Tibial nerve (tissue), 4 donors: Measurements from ENCODE around the gene TBX21. TPM values are rescaled to one million over a fixed set of nuclear protein-coding genes. Genes with fewer than 3 reads are reported as not detected.
"Not testable (repeated sequence)": the region's sequence is repeated elsewhere in the genome, so short reads cannot be mapped to it uniquely, and the experiment has no call there.

Experiments
- DNase-seq, 2 donors: peaks; one replicate each; pipeline ENCODE4 v3.0.0-alpha.2; 2019; ENCODE audit warnings: low spot score in 2 of 2
- H3K27ac ChIP-seq, 4 donors: fragments of 200-600 bp; sonication (generic) in 3 of 4; one replicate each; pipeline ENCODE4 v1.5.1; 2017 to 2019; ENCODE audit warnings: mild to moderate bottlenecking in 1 of 4
- H3K27me3 ChIP-seq, 2 donors: fragments of 200-600 bp; sonication (generic) in 1 of 2; one replicate each; pipeline versions ENCODE4 v1.5.1 to v1.6.0; 2017 to 2019
- H3K36me3 ChIP-seq, 3 donors: fragments of 200-600 bp; sonication (generic); one replicate each; pipeline ENCODE4 v1.5.1; 2018 to 2019
- H3K4me1 ChIP-seq, 4 donors: fragments of 200-600 bp; sonication (generic) in 3 of 4; one replicate each; pipeline ENCODE4 v1.5.1; 2017 to 2019
- H3K4me3 ChIP-seq, 4 donors: fragments of 200-600 bp; sonication (generic) in 3 of 4; one replicate each; pipeline ENCODE4 v1.5.1; 2017 to 2019; ENCODE audit warnings: mild to moderate bottlenecking in 1 of 4, moderate library complexity in 1 of 4
- H3K9me3 ChIP-seq, 4 donors: fragments of 200-600 bp; sonication (generic) in 3 of 4; one replicate each; pipeline ENCODE4 v1.5.1; 2017 to 2019
- CTCF ChIP-seq, 5 experiments: fragments of 200-600 bp in 3 of 5; fragments of 450-650 bp in 2 of 5; sonication (generic) in 3 of 5; IDR thresholded peaks; one replicate each; pipeline ENCODE4 v1.5.1; 2016 to 2019; ENCODE audit warnings: antibody characterized with exemption in 5 of 5, mild to moderate bottlenecking in 3 of 5, moderate library complexity in 2 of 5
- EP300 ChIP-seq, 2 donors: sonication (generic); formaldehyde crosslinking; IDR thresholded peaks; one replicate each; pipeline ENCODE4 v1.6.1; 2017; ENCODE audit warnings: antibody characterized with exemption in 2 of 2, mild to moderate bottlenecking in 1 of 2
- POLR2A ChIP-seq, 2 donors: fragments of 450-650 bp; IDR thresholded peaks; one replicate each; pipeline ENCODE4 v1.6.1; 2017; ENCODE audit warnings: antibody characterized with exemption in 2 of 2, mild to moderate bottlenecking in 2 of 2, moderate library complexity in 2 of 2
- WGBS, 2 donors: methylation state at CpG; one replicate each; pipeline ENCODE4 v1.1.5; 2018; 5-methylcytosine and 5-hydroxymethylcytosine counted together
- total RNA-seq, 4 donors: library from RNA; depleted of rRNA; stranded (reverse); fragments of >200 nt; gene quantifications; one replicate each; pipeline ENCODE4 v1.1.0, GENCODE V29; 2016

Gene TBX21
- total RNA-seq, 4 donors from 2014 or later = 1.9 to 3.3 (median 2.1) TPM; not detected in 1

GRCh38 chr17:47760409-47761140 is 27.5 kb downstream of the TBX21 start:
- 62 to 78% methylated on average over 5 of the region's 5 CpGs for WGBS, 2 donors
- TF ChIP-seq POLR2A (IDR thresholded peaks at IDR 0.05) (no peak), EP300 (IDR thresholded peaks at IDR 0.05) (no peak), CTCF (IDR thresholded peaks at IDR 0.05) (no peak)
- H3K4me3 ChIP-seq = no peak overlapping the region
- H3K9me3 ChIP-seq = peaks cover 0 to 38% (median 4%) of the 10 kb centered on the region in 4 donors
- no peak overlapping the region for H3K27ac ChIP-seq
- H3K27me3 ChIP-seq = peaks cover 0 to 9% of the 10 kb centered on the region in 2 donors
- no peaks in the 10 kb centered on the region for H3K4me1 ChIP-seq
- DNase-seq = no peak
- H3K36me3 ChIP-seq = no peaks in the 10 kb centered on the region

GRCh38 chr17:47762728-47763127 is 29.7 kb downstream of the TBX21 start:
- WGBS, 2 donors = 84 to 86% methylated on average over 2 of the region's 2 CpGs
- H3K27me3 ChIP-seq = no peaks in the 10 kb centered on the region
- peaks cover 0 to 31% (median 4%) of the 10 kb centered on the region in 4 donors for H3K9me3 ChIP-seq
- H3K4me1 ChIP-seq = no peaks in the 10 kb centered on the region
- no peak for TF ChIP-seq CTCF (IDR thresholded peaks at IDR 0.05)
- TF ChIP-seq EP300 (IDR thresholded peaks at IDR 0.05) = no peak
- TF ChIP-seq POLR2A (IDR thresholded peaks at IDR 0.05) = no peak
- no peaks in the 10 kb centered on the region for H3K36me3 ChIP-seq
- H3K4me3 ChIP-seq = no peak overlapping the region
- no peak for DNase-seq
- H3K27ac ChIP-seq = no peak overlapping the region

DNA sequence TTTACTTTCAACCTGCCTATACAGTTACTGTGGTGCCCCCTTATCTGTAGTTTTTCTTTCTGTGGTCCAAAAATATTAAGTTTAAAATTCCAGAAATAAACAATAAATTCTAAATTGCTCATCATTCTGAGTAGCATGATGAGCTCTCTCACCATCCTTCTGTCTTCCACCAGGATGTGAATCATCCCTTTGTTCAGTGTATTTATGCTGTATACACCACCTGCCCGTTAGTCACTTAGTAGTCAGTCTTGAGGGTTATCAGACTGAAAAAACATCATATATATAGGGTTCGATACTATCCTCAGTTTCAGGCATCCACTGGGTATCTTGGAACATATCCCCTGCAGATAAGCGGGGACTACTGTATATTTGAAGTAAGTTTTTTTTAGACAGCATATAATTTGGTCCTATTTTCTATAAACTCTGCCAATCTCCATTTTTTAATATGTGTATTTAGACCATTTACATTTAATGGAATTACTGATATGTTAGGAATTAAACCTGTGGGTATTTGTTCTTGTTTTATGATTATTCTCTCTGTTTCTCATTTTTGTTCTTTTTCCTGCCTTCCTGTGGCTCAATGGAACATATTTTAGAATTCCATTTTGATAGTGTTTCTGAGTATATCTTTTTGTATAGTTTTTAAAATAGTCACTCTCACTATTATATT is 31.0 kb downstream of the TBX21 start:
- H3K27me3 ChIP-seq = no peaks in the 10 kb centered on the region
- no peaks in the 10 kb centered on the region for H3K36me3 ChIP-seq
- H3K27ac ChIP-seq = no peak overlapping the region
- 71 to 82% methylated on average over 3 of the region's 3 CpGs for WGBS, 2 donors
- no peak for TF ChIP-seq CTCF (IDR thresholded peaks at IDR 0.05)
- no peak for TF ChIP-seq POLR2A (IDR thresholded peaks at IDR 0.05)
- no peak for TF ChIP-seq EP300 (IDR thresholded peaks at IDR 0.05)
- peaks cover 0 to 33% (median 4%) of the 10 kb centered on the region in 4 donors for H3K9me3 ChIP-seq
- no peak overlapping the region for H3K4me3 ChIP-seq
- no peaks in the 10 kb centered on the region for H3K4me1 ChIP-seq
- DNase-seq = no peak

- not testable (repeated sequence) for H3K4me1 ChIP-seq, H3K36me3 ChIP-seq, DNase-seq, H3K4me3 ChIP-seq, H3K27ac ChIP-seq
- Histone ChIP-seq H3K27me3 (peaks cover 0 to 48% of the 10 kb centered on the region in 2 donors), H3K9me3 (peaks cover 0 to 28% (median 0%) of the 10 kb centered on the region in 4 donors)
- WGBS, 2 donors = 82 to 93% methylated on average over 9 of the region's 9 CpGs
These were observed 40.6 kb downstream of the TBX21 start for GRCh38 chr17:47773649-47774048.

DNA sequence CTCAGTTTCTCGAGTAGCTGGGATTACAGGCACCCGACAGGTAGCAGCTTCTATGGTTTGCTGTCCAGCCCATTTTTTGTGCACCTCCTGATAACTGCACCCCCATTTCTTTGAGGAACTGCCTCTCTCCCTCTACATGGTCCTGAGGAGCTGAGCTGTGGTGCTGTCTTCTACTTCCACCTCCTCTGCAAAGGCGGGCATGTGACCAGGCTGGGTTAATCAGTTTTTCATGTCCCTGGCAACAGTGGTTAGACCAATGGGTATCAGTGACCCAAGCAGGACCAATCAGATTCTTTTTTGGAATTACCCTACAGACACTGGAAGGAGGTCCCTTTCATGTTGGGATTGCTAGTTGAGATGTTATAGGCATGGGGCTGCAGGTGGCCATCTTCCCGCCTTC is 41.3 kb downstream of the TBX21 start:
- Histone ChIP-seq H3K9me3 (peaks cover 0 to 24% (median 0%) of the 10 kb centered on the region in 4 donors), H3K36me3 (no peaks in the 10 kb centered on the region), H3K27me3 (peaks cover 0 to 55% of the 10 kb centered on the region in 2 donors), H3K4me1 (no peaks in the 10 kb centered on the region), H3K4me3 (no peak overlapping the region), H3K27ac (no peak overlapping the region)
- TF ChIP-seq EP300 (IDR thresholded peaks at IDR 0.05) (no peak), POLR2A (IDR thresholded peaks at IDR 0.05) (no peak), CTCF (IDR thresholded peaks at IDR 0.05) (no peak)
- no peak for DNase-seq
- WGBS, 2 donors = 68 to 75% methylated on average over 4 of the region's 4 CpGs
